Measurements from ENCODE around the gene CRISPLD2. TPM values are rescaled to one million over a fixed set of nuclear protein-coding genes. Genes with fewer than 3 reads are reported as not detected.

The CRISPLD2 gene
- total and polyA plus RNA-seq, 10 donors: 7.9 to 271 (median 75.5) TPM

- intact Hi-C loops (cut with DNase I; ENCODE audit: low total_unique reads): loop anchor here (10.0 kb wide), 1 partner anchor 58 kb away; no protein-coding TSS in a partner anchor
- Histone ChIP-seq H3K27me3 (replicated peaks in 1 of 7) (peaks cover 0 to 48% (median 2%) of the 10 kb centered on the region in 7 donors), H3K27ac (peak overlapping the region in 7 of 8 donors; percentile 38 to 85 (median 73)), H3K4me3 (peak overlapping the region in 1 of 8 donors; percentile 16), H3K36me3 (peaks cover 0 to 39% (median 0%) of the 10 kb centered on the region in 6 donors), H3K4me1 (peaks cover 0 to 88% (median 29%) of the 10 kb centered on the region in 6 donors), H3K9me3 (no peaks in the 10 kb centered on the region)
- WGBS, 5 donors: 69 to 85% (median 80%) methylated on average over 13 of the region's 13 CpGs
- no peak for DNase-seq
- TF ChIP-seq CTCF (IDR thresholded peaks at IDR 0.05 in 8 of 11, conservative IDR thresholded peaks at IDR 0.05 in 3 of 11) (no peak), POLR2AphosphoS5 (IDR thresholded peaks at IDR 0.05) (peak; percentile 39 to 69 (median 50))
These were observed 6.8 kb downstream of the CRISPLD2 start for GRCh38 chr16:84826558-84826941.

GRCh38 chr16:84827131-84827574, 7.4 kb downstream of the CRISPLD2 start:
- intact Hi-C loops (cut with DNase I; ENCODE audit: low total_unique reads): loop anchor here (10.0 kb wide), 1 partner anchor 58 kb away; no protein-coding TSS in a partner anchor
- peaks cover 0 to 45% (median 0%) of the 10 kb centered on the region in 6 donors for H3K36me3 ChIP-seq
- TF ChIP-seq POLR2A (IDR thresholded peaks at IDR 0.05): no peak
- TF ChIP-seq POLR2AphosphoS5 (IDR thresholded peaks at IDR 0.05): peak in 2 of 3 donors; percentile 48 to 59
- H3K9me3 ChIP-seq: no peaks in the 10 kb centered on the region
- H3K27me3 ChIP-seq (replicated peaks in 1 of 7): peaks cover 0 to 42% (median 2%) of the 10 kb centered on the region in 7 donors
- peak overlapping the region in 7 of 8 donors; percentile 38 to 85 (median 73) for H3K27ac ChIP-seq
- H3K4me1 ChIP-seq: peaks cover 0 to 88% (median 33%) of the 10 kb centered on the region in 6 donors
- WGBS, 5 donors: 49 to 68% (median 55%) methylated on average over 16 of the region's 16 CpGs
- H3K4me3 ChIP-seq: peak overlapping the region in 1 of 8 donors; percentile 16
- peak; percentile 85 for DNase-seq

- 85 to 89% (median 88%) methylated on average over 15 of the region's 15 CpGs for WGBS, 5 donors
- peaks cover 0 to 35% (median 0%) of the 10 kb centered on the region in 7 donors for H3K27me3 ChIP-seq (replicated peaks in 1 of 7)
- H3K9me3 ChIP-seq: no peaks in the 10 kb centered on the region
- peak overlapping the region in 4 of 8 donors; percentile 73 to 85 (median 74) for H3K27ac ChIP-seq
- H3K4me1 ChIP-seq: peaks cover 0 to 88% (median 38%) of the 10 kb centered on the region in 6 donors
- TF ChIP-seq POLR2AphosphoS5 (IDR thresholded peaks at IDR 0.05) (no peak), POLR2A (IDR thresholded peaks at IDR 0.05) (no peak), CTCF (IDR thresholded peaks at IDR 0.05 in 8 of 11, conservative IDR thresholded peaks at IDR 0.05 in 3 of 11) (no peak)
- intact Hi-C loops (cut with DNase I; ENCODE audit: low total_unique reads): loop anchor here (10.0 kb wide), 1 partner anchor 57 kb away; no protein-coding TSS in a partner anchor
- no peak overlapping the region for H3K4me3 ChIP-seq
- no peak for DNase-seq
- peaks cover 0 to 48% (median 0%) of the 10 kb centered on the region in 6 donors for H3K36me3 ChIP-seq
These were observed 8.1 kb downstream of the CRISPLD2 start for GRCh38 chr16:84827897-84828296.

- DNase-seq: no peak
- peaks cover 0 to 31% (median 0%) of the 10 kb centered on the region in 7 donors for H3K27me3 ChIP-seq (replicated peaks in 1 of 7)
- H3K27ac ChIP-seq: peak overlapping the region in 4 of 8 donors; percentile 73 to 85 (median 74)
- no peaks in the 10 kb centered on the region for H3K9me3 ChIP-seq
- no peak overlapping the region for H3K4me3 ChIP-seq
- TF ChIP-seq POLR2AphosphoS5 (IDR thresholded peaks at IDR 0.05) (no peak), POLR2A (IDR thresholded peaks at IDR 0.05) (no peak), CTCF (IDR thresholded peaks at IDR 0.05 in 8 of 11, conservative IDR thresholded peaks at IDR 0.05 in 3 of 11) (no peak)
- intact Hi-C loops (cut with DNase I; ENCODE audit: low total_unique reads): loop anchor here (10.0 kb wide), 1 partner anchor 56 kb away; no protein-coding TSS in a partner anchor
- peaks cover 0 to 88% (median 39%) of the 10 kb centered on the region in 6 donors for H3K4me1 ChIP-seq
- H3K36me3 ChIP-seq: peaks cover 0 to 48% (median 0%) of the 10 kb centered on the region in 6 donors
- 75 to 93% (median 82%) methylated on average over 5 of the region's 5 CpGs for WGBS, 5 donors
These were observed 8.5 kb downstream of the CRISPLD2 start for GRCh38 chr16:84828322-84828721.

All from spleen (tissue), 11 donors.